Panc1 (cell line): ENCODE measurements around the gene HSPB9. TPM values are rescaled to one million over a fixed set of nuclear protein-coding genes. Genes with fewer than 3 reads are reported as not detected.
A peak's percentile ranks its signal among the peaks of the same experiment; 100 is the strongest.
"Not testable (repeated sequence)": the region's sequence is repeated elsewhere in the genome, so short reads cannot be mapped to it uniquely, and the experiment has no call there.

Source experiments
- ATAC-seq: fragments of 200-7000 bp; cut with Tn5 transposase; 2 replicates; pipeline ENCODE4 v1.9.1; 2020; ENCODE audit warnings: mild to moderate bottlenecking, moderate library complexity
- BruUV-seq: library from RNA; stranded (reverse); fragments of 400-500 nt; replicated peaks from 2 replicates; lab custom pipeline; 2021; lab: Mats Ljungman, UMichigan
- CTCF ChIA-PET: fragments of 300-600 bp; sonication (Branson Sonifier 250); formaldehyde crosslinking; loops from one replicate; lab custom pipeline; 2022; ENCODE audit warnings: antibody characterized with exemption; lab: Charles Lee
- POLR2A ChIA-PET: fragments of 300-600 bp; sonication (Branson Sonifier 250); formaldehyde crosslinking; loops from one replicate; lab custom pipeline; 2022; ENCODE audit warnings: antibody characterized with exemption; lab: Charles Lee
- DNase-seq: peaks from one replicate; pipeline ENCODE4 v3.0.0-alpha.2; 2010; ENCODE audit warnings: low read depth, low spot score
- H3K27ac ChIP-seq: 2 replicates; pipeline ENCODE4 v1.5.1; 2011; ENCODE audit warnings: mild to moderate bottlenecking, low read length, inconsistent platforms
- H3K27me3 ChIP-seq: fragments of 200-500 bp; sonication (Bioruptor generic); 2 replicates; pipeline ENCODE4 v1.6.0; 2014; ENCODE audit warnings: low read length, inconsistent platforms; ENCODE audit not compliant: control insufficient read depth, insufficient read depth
- H3K36me3 ChIP-seq: fragments of 200-500 bp; sonication (Bioruptor generic); 2 replicates; pipeline ENCODE4 v1.5.1; 2014; ENCODE audit warnings: inconsistent platforms, mild to moderate bottlenecking, low read length, moderate library complexity; ENCODE audit not compliant: control insufficient read depth, insufficient read depth
- H3K4me1 ChIP-seq: 2 replicates; pipeline ENCODE4 v1.5.1; 2011; ENCODE audit warnings: inconsistent platforms, mild to moderate bottlenecking, low read length, moderate library complexity; ENCODE audit not compliant: control insufficient read depth, insufficient read depth
- H3K4me3 ChIP-seq, 2 experiments: 2 replicates each; pipeline ENCODE4 v1.5.1; 2011 to 2012; ENCODE audit warnings: low read depth in 2 of 2, low read length in 2 of 2, mild to moderate bottlenecking in 2 of 2, inconsistent platforms in 1 of 2, moderate library complexity in 1 of 2
- H3K9me3 ChIP-seq: fragments of 200-500 bp; sonication (Bioruptor generic); 2 replicates; pipeline ENCODE4 v1.5.1; 2014; ENCODE audit warnings: low read depth, mild to moderate bottlenecking, inconsistent platforms, low read length, moderate library complexity; ENCODE audit not compliant: control insufficient read depth, insufficient read depth
- CTCF ChIP-seq: fragments of 450-650 bp; IDR thresholded peaks from 2 replicates; pipeline ENCODE4 v1.5.1; 2017; ENCODE audit warnings: mild to moderate bottlenecking
- POLR2AphosphoS5 ChIP-seq: IDR thresholded peaks from 2 replicates; pipeline ENCODE4 v1.6.1; 2012; ENCODE audit warnings: mild to moderate bottlenecking, low read depth, low read length, moderate library complexity
- REST ChIP-seq, 2 experiments: IDR thresholded peaks; 2 replicates each; pipeline ENCODE4 v1.6.1; 2011 to 2012; ENCODE audit warnings: low read depth in 2 of 2, control low read depth in 1 of 2, low read length in 1 of 2, mild to moderate bottlenecking in 1 of 2, moderate library complexity in 1 of 2; ENCODE audit not compliant: insufficient read depth in 1 of 2
- SIN3A ChIP-seq: IDR thresholded peaks from 2 replicates; pipeline ENCODE4 v1.6.1; 2012; ENCODE audit warnings: low read depth, mild to moderate bottlenecking, low read length, moderate library complexity, borderline replicate concordance; ENCODE audit not compliant: insufficient read depth
- TCF7L2 ChIP-seq: IDR thresholded peaks from 2 replicates; pipeline ENCODE4 v1.6.1; 2011; ENCODE audit warnings: mild to moderate bottlenecking, low read depth, low read length, inconsistent platforms
- in situ Hi-C: cut with HindIII; loops from 2 replicates; pipeline ENCODE4 v1.10.0; 2016; ENCODE audit warnings: low sequenced_read_pairs, low pct_unique_long_range_greater_than_20kb
- intact Hi-C: fragments of 100-400 bp; cut with micrococcal nuclease; formaldehyde crosslinking; loops from one replicate; pipeline ENCODE4 v1.10.0; 2022; ENCODE audit not compliant: unreplicated experiment
- total RNA-seq: library from RNA; stranded (reverse); gene quantifications from one replicate; pipeline ENCODE4 v1.2.1, GENCODE V29; 2021; ENCODE audit not compliant: unreplicated experiment

Gene HSPB9
- total RNA-seq, 1 experiment from 2014 or later = not detected

GRCh38 chr17:42136654-42137051, 14.0 kb downstream of the HSPB9 start:
- Histone ChIP-seq H3K27ac (peak overlapping the region; percentile 70; the same call in 1 of the 2 replicates), H3K9me3 (no peaks in the 10 kb centered on the region), H3K4me1 (peaks cover 18% of the 10 kb centered on the region), H3K27me3 (no peaks in the 10 kb centered on the region), H3K36me3 (no peaks in the 10 kb centered on the region; the same call in 1 of the 2 replicates), H3K4me3 (no peak overlapping the region)
- ATAC-seq (no peak), DNase-seq (no peak)
- CTCF ChIA-PET = no interaction called here
- intact Hi-C loops = no loop called here
- TF ChIP-seq SIN3A (no peak), POLR2AphosphoS5 (no peak), CTCF (no peak), TCF7L2 (no peak), REST (IDR thresholded peaks at IDR 0.05; ENCODE audit: insufficient read depth in 1 of 2, low read depth in 2 of 2, low read length in 1 of 2) (no peak)
- POLR2A ChIA-PET = no interaction called here
- in situ Hi-C loops = no loop called here
- no TSS peak for BruUV-seq

- Histone ChIP-seq H3K4me3 (no peak overlapping the region), H3K27ac (no peak overlapping the region), H3K4me1 (peaks cover 16% of the 10 kb centered on the region), H3K9me3 (no peaks in the 10 kb centered on the region), H3K36me3 (no peaks in the 10 kb centered on the region; the same call in 1 of the 2 replicates), H3K27me3 (no peaks in the 10 kb centered on the region)
- ATAC-seq (peak; percentile 43; the same call in 1 of the 2 replicates), DNase-seq (no peak)
- no peak for TF ChIP-seq REST (IDR thresholded peaks at IDR 0.05; ENCODE audit: insufficient read depth in 1 of 2, low read depth in 2 of 2, low read length in 1 of 2)
- no peak for TF ChIP-seq CTCF
- TF ChIP-seq TCF7L2 = no peak
- no peak for TF ChIP-seq SIN3A
- intact Hi-C loops = no loop called here
- in situ Hi-C loops = no loop called here
- CTCF ChIA-PET = no interaction called here
- POLR2A ChIA-PET = no interaction called here
- no TSS peak for BruUV-seq
These were observed 16.3 kb downstream of the HSPB9 start for GRCh38 chr17:42138749-42139492.

- BruUV-seq, H3K27ac ChIP-seq, CTCF ChIA-PET, intact Hi-C loops, ATAC-seq, H3K4me3 ChIP-seq, in situ Hi-C loops, DNase-seq, H3K36me3 ChIP-seq, H3K27me3 ChIP-seq, H3K9me3 ChIP-seq: not testable (repeated sequence)
- peaks cover 10% of the 10 kb centered on the region for H3K4me1 ChIP-seq
- POLR2A ChIA-PET = interaction anchor here (0.7 kb wide), 1 partner anchor 46 kb away, joined by 6 read pairs; no protein-coding TSS in a partner anchor
These were observed 18.1 kb downstream of the HSPB9 start for GRCh38 chr17:42140690-42141089.
